GM10266 (cell line): Measurements from ENCODE around the gene GYPC.

ENCODE experiments used
- DNase-seq: peaks from one replicate; pipeline ENCODE4 v3.0.0; 2012; ENCODE audit errors: extremely low spot score
- CTCF ChIP-seq: IDR thresholded peaks from 2 replicates; pipeline ENCODE4 v1.5.1; 2012; ENCODE audit warnings: mild to moderate bottlenecking, low read depth; ENCODE audit not compliant: control insufficient read depth, insufficient read depth; ENCODE audit errors: missing control alignments

The GYPC gene

GRCh38 chr2:126672980-126673605 lies 17.1 kb downstream of the GYPC start:
- no peak for TF ChIP-seq CTCF

GRCh38 chr2:126674075-126674744 lies 18.3 kb downstream of the GYPC start:
- no peak for DNase-seq

More at GRCh38 chr2:126672980-126673605, 17.1 kb downstream of the GYPC start:
- no peak for DNase-seq

GRCh38 chr2:126675637-126676036 lies 19.7 kb downstream of the GYPC start:
- TF ChIP-seq CTCF, result no peak

More at GRCh38 chr2:126674075-126674744, 18.3 kb downstream of the GYPC start:
- TF ChIP-seq CTCF, result no peak

GRCh38 chr2:126676221-126677175 lies 20.5 kb downstream of the GYPC start:
- TF ChIP-seq CTCF, result no peak
- DNase-seq, result no peak

More at GRCh38 chr2:126675637-126676036, 19.7 kb downstream of the GYPC start:
- DNase-seq, result no peak

GRCh38 chr2:126677176-126677538 lies 21.2 kb downstream of the GYPC start:
- no peak for TF ChIP-seq CTCF
- no peak for DNase-seq

- TF ChIP-seq CTCF, result no peak
- no peak for DNase-seq
Measured at GRCh38 chr2:126678269-126679065, 22.5 kb downstream of the GYPC start.
